Measurements from ENCODE around the gene SCFD2.
"Not testable (repeated sequence)": the region's sequence is repeated elsewhere in the genome, so short reads cannot be mapped to it uniquely, and the experiment has no call there.

The SCFD2 gene

GRCh38 chr4:53349091-53349491 lies 16.8 kb downstream of the SCFD2 start:
- no peak for TF ChIP-seq CTCF (IDR thresholded peaks at IDR 0.05; ENCODE audit: low read depth, low read length, missing control alignments)
- Histone ChIP-seq H3K27me3 (replicated peaks) (no peaks in the 10 kb centered on the region), H3K27ac (no peak overlapping the region), H3K4me3 (ENCODE audit: low read depth, low read length) (no peak overlapping the region), H3K36me3 (replicated peaks) (no peaks in the 10 kb centered on the region)
- DNase-seq, result no peak
- in situ Hi-C loops (cut with HindIII; ENCODE audit: low pct_ligation_motif_present, low sequenced_read_pairs), result no loop called here

- no peaks in the 10 kb centered on the region for H3K36me3 ChIP-seq (replicated peaks)
- DNase-seq, result no peak
- no peaks in the 10 kb centered on the region for H3K27me3 ChIP-seq (replicated peaks)
- no peak overlapping the region for H3K4me3 ChIP-seq (ENCODE audit: low read depth, low read length)
- in situ Hi-C loops (cut with HindIII; ENCODE audit: low pct_ligation_motif_present, low sequenced_read_pairs), result no loop called here
- TF ChIP-seq CTCF (IDR thresholded peaks at IDR 0.05; ENCODE audit: low read depth, low read length, missing control alignments), result no peak
- no peak overlapping the region for H3K27ac ChIP-seq
Measured at GRCh38 chr4:53348046-53348445, 17.8 kb downstream of the SCFD2 start.

GRCh38 chr4:53346920-53347852 lies 18.7 kb downstream of the SCFD2 start:
- TF ChIP-seq CTCF (IDR thresholded peaks at IDR 0.05; ENCODE audit: low read depth, low read length, missing control alignments), result no peak

GRCh38 chr4:53346392-53346791 lies 19.5 kb downstream of the SCFD2 start:
- DNase-seq; H3K27me3 ChIP-seq (replicated peaks); in situ Hi-C loops (cut with HindIII; ENCODE audit: low pct_ligation_motif_present, low sequenced_read_pairs); H3K36me3 ChIP-seq (replicated peaks); H3K27ac ChIP-seq; H3K4me3 ChIP-seq (ENCODE audit: low read depth, low read length): not testable (repeated sequence)

More at GRCh38 chr4:53346920-53347852, 18.7 kb downstream of the SCFD2 start:
- Histone ChIP-seq H3K27me3 (replicated peaks) (no peaks in the 10 kb centered on the region), H3K4me3 (ENCODE audit: low read depth, low read length) (no peak overlapping the region), H3K36me3 (replicated peaks) (no peaks in the 10 kb centered on the region), H3K27ac (no peak overlapping the region)
- in situ Hi-C loops (cut with HindIII; ENCODE audit: low pct_ligation_motif_present, low sequenced_read_pairs), result no loop called here
- peak; percentile 9 for DNase-seq

- H3K27ac ChIP-seq; H3K36me3 ChIP-seq (replicated peaks); in situ Hi-C loops (cut with HindIII; ENCODE audit: low pct_ligation_motif_present, low sequenced_read_pairs); DNase-seq; H3K27me3 ChIP-seq (replicated peaks); H3K4me3 ChIP-seq (ENCODE audit: low read depth, low read length): not testable (repeated sequence)
Measured at GRCh38 chr4:53340145-53340544, 25.7 kb downstream of the SCFD2 start.

GRCh38 chr4:53334916-53335315 lies 30.9 kb downstream of the SCFD2 start:
- H3K27me3 ChIP-seq (replicated peaks); H3K4me3 ChIP-seq (ENCODE audit: low read depth, low read length); in situ Hi-C loops (cut with HindIII; ENCODE audit: low pct_ligation_motif_present, low sequenced_read_pairs); H3K27ac ChIP-seq; H3K36me3 ChIP-seq (replicated peaks); DNase-seq: not testable (repeated sequence)

- in situ Hi-C loops (cut with HindIII; ENCODE audit: low pct_ligation_motif_present, low sequenced_read_pairs), result no loop called here
- TF ChIP-seq CTCF (IDR thresholded peaks at IDR 0.05; ENCODE audit: low read depth, low read length, missing control alignments), result no peak
- DNase-seq, result no peak
Measured at GRCh38 chr4:53326535-53326934, 39.3 kb downstream of the SCFD2 start.

More at GRCh38 chr4:53326535-53326934, 39.3 kb downstream of the SCFD2 start:
- H3K36me3 ChIP-seq (replicated peaks), result no peaks in the 10 kb centered on the region
- H3K27ac ChIP-seq, result no peak overlapping the region
- H3K27me3 ChIP-seq (replicated peaks), result no peaks in the 10 kb centered on the region
- H3K4me3 ChIP-seq (ENCODE audit: low read depth, low read length), result no peak overlapping the region
